ENCODE measurements around the gene TMEM91. TPM values are rescaled to one million over a fixed set of nuclear protein-coding genes. Genes with fewer than 3 reads are reported as not detected.

Gene TMEM91
- total and polyA plus RNA-seq, 9 of the 15 experiments (the other 6 are each of a cell fraction or from before 2014, with no cell fraction given) = 1.2 to 5.2 (median 2.7) TPM

DNA sequence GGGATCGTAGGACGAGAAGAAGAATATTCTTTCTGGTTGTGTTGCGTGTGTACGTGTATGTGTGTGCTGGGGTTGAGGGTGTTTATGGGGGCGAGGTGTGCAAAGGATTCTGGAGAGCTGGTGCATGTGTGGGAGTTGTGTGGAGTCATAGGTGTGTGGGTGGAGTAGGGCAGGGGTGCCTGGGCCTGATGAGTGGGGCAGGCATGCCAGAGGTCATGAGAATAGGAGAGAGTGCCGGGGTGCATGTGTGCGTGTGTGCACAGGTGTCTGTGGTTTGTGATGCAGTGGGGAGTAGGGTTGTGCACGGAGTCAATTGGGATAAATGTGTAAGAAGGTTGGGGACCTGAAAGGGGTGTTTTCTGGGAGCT is 649 bp downstream of the TMEM91 start:
- 0 out of 4 replicates have a peak overlapping the region, but pooled peaks of 1 of the 2 experiments have one; percentile 26 for H3K9ac ChIP-seq (ENCODE audit: insufficient read depth in 1 of 2, low read depth in 2 of 2, low read length in 2 of 2)
- H3K27me3 ChIP-seq (ENCODE audit: control insufficient read depth in 2 of 2, insufficient read depth in 2 of 2, low read length in 2 of 2) = no peaks in the 10 kb centered on the region
- no peak for FAIRE-seq
- no peak overlapping the region for H3K4me2 ChIP-seq (ENCODE audit: insufficient read depth, low read length)
- in situ Hi-C loops (cut with MboI) (no loop called here), intact Hi-C loops (cut with micrococcal nuclease) (no loop called here)
- peaks cover 0 to 19% of the 10 kb centered on the region in 2 experiments; a peak in 3 of 5 replicates for H3K4me1 ChIP-seq (replicated peaks in 1 of 2; ENCODE audit: control insufficient read depth in 2 of 2, insufficient read depth in 2 of 2, low read length in 2 of 2)
- WGBS (ENCODE audit: insufficient coverage, low coverage, missing lambda C conversion rate) = 77% methylated on average over 3 of the region's 8 CpGs
- DNase-seq (ENCODE audit: extremely low read depth in 1 of 4, low spot score in 3 of 4) = no peak
- ChIA-PET POLR2A (no interaction called here), CTCF (ENCODE audit: low intra/inter-chr PET ratio) (no interaction called here)
- H2AFZ ChIP-seq (ENCODE audit: low read depth, low read length) = no peak overlapping the region
- no peak for ATAC-seq
- no peak overlapping the region for H3K4me3 ChIP-seq
- TF ChIP-seq EGR1 (conservative IDR thresholded peaks at IDR 0.05) (peak; percentile 87), POLR2A (conservative IDR thresholded peaks at IDR 0.05) (peak; percentile 33; the same call in 1 of the 2 replicates), CHD1 (IDR thresholded peaks at IDR 0.05; ENCODE audit: low read length) (no peak)
- no TSS peak for BruUV-seq (replicated peaks)
- H4K20me1 ChIP-seq (replicated peaks; ENCODE audit: control insufficient read depth, insufficient read depth, low read length) = no peaks in the 10 kb centered on the region
- no peaks in the 10 kb centered on the region for H3K9me1 ChIP-seq (ENCODE audit: control insufficient read depth, insufficient read depth, low read length)
- H3K9me3 ChIP-seq (replicated peaks; ENCODE audit: control insufficient read depth, insufficient read depth, low read depth, low read length) = no peaks in the 10 kb centered on the region
- no peak overlapping the region for H3K27ac ChIP-seq (ENCODE audit: extremely low read depth, low read depth, low read length)
- H3K36me3 ChIP-seq (ENCODE audit: control insufficient read depth, insufficient read depth, low read length) = 0 out of 3 replicates have a peak, but pooled peaks cover 3% of the 10 kb centered on the region
- H3K79me2 ChIP-seq (ENCODE audit: control insufficient read depth, insufficient read depth, low read length) = peaks cover 6% of the 10 kb centered on the region; the same call in 1 of the 3 replicates

DNA sequence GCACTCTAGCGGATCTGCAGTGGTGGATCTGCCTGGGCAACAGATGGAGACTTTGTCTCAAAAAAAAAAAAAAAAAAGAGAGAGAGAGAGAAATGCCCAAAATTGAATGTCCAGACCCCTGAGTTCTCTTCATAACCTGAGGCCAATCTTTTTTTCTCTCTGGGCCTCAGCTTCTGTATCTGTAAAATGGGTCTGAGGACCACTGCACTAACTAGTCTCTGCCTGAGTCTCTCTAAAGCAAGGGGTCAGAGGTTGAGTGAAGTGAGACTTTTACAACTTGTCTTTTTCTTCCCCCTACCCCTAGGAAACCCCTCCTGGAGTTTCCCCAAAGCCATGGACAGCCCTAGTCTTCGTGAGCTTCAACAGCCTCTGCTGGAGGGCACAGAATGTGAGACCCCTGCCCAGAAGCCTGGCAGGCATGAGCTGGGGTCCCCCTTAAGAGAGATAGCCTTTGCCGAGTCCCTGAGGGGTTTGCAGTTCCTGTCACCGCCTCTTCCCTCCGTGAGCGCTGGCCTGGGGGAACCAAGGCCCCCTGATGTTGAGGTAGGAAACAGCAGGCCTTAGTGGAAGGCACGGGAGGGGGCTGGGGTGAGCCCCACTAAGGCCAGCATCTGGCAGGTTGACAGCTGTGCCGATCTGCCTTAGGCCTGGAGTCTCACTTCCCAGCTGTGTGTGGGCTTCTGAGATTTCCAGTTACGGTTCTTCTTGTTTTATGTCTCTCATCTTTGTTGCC is 1.8 kb downstream of the TMEM91 start:
- no peak overlapping the region for H2AFZ ChIP-seq (ENCODE audit: low read depth, low read length)
- intact Hi-C loops (cut with micrococcal nuclease) = no loop called here
- BruUV-seq (replicated peaks) = no TSS peak
- H3K79me2 ChIP-seq (ENCODE audit: control insufficient read depth, insufficient read depth, low read length) = peaks cover 2% of the 10 kb centered on the region; the same call in 1 of the 3 replicates
- WGBS (ENCODE audit: insufficient coverage, low coverage, missing lambda C conversion rate) = 60% methylated on average over 8 of the region's 9 CpGs
- peaks cover 0 to 16% of the 10 kb centered on the region in 2 experiments; a peak in 3 of 5 replicates for H3K4me1 ChIP-seq (replicated peaks in 1 of 2; ENCODE audit: control insufficient read depth in 2 of 2, insufficient read depth in 2 of 2, low read length in 2 of 2)
- no peak overlapping the region for H3K4me2 ChIP-seq (ENCODE audit: insufficient read depth, low read length)
- in situ Hi-C loops (cut with MboI) = no loop called here
- 0 out of 3 replicates have a peak, but pooled peaks cover 3% of the 10 kb centered on the region for H3K36me3 ChIP-seq (ENCODE audit: control insufficient read depth, insufficient read depth, low read length)
- FAIRE-seq (no peak), ATAC-seq (peak; percentile 85), DNase-seq (ENCODE audit: extremely low read depth in 1 of 4, low spot score in 3 of 4) (peak in 3 of 4 experiments; percentile 31 to 52 (median 39))
- H3K4me3 ChIP-seq = no peak overlapping the region
- no peaks in the 10 kb centered on the region for H3K9me1 ChIP-seq (ENCODE audit: control insufficient read depth, insufficient read depth, low read length)
- ChIA-PET POLR2A (interaction anchor here (0.7 to 1.7 kb wide), 2 partner anchors 9 to 11 kb away, joined by 3 to 8 read pairs; no protein-coding TSS in a partner anchor), CTCF (ENCODE audit: low intra/inter-chr PET ratio) (no interaction called here)
- no peaks in the 10 kb centered on the region for H3K9me3 ChIP-seq (replicated peaks; ENCODE audit: control insufficient read depth, insufficient read depth, low read depth, low read length)
- H3K27ac ChIP-seq (ENCODE audit: extremely low read depth, low read depth, low read length) = no peak overlapping the region
- 0 out of 4 replicates have a peak overlapping the region, but pooled peaks of 1 of the 2 experiments have one; percentile 10 for H3K9ac ChIP-seq (ENCODE audit: insufficient read depth in 1 of 2, low read depth in 2 of 2, low read length in 2 of 2)
- H4K20me1 ChIP-seq (replicated peaks; ENCODE audit: control insufficient read depth, insufficient read depth, low read length) = no peaks in the 10 kb centered on the region
- H3K27me3 ChIP-seq (ENCODE audit: control insufficient read depth in 2 of 2, insufficient read depth in 2 of 2, low read length in 2 of 2) = no peaks in the 10 kb centered on the region
- TF ChIP-seq STAT5A (IDR thresholded peaks at IDR 0.05; ENCODE audit: borderline replicate concordance, low read length) (no peak), STAG1 (CRISPR knock-in tag; IDR thresholded peaks at IDR 0.05; ENCODE audit: borderline replicate concordance) (no peak), ID3 (CRISPR knock-in tag; IDR thresholded peaks at IDR 0.05) (no peak), ID3 (tag; IDR thresholded peaks at IDR 0.05) (no peak), ATF1 (CRISPR knock-in tag; IDR thresholded peaks at IDR 0.05) (no peak), ATF1 (tag; IDR thresholded peaks at IDR 0.05) (no peak), CBFA2T3 (IDR thresholded peaks at IDR 0.05) (no peak), MIER1 (IDR thresholded peaks at IDR 0.05; ENCODE audit: low read depth) (no peak), ZSCAN29 (IDR thresholded peaks at IDR 0.05) (no peak), CTCF (IDR thresholded peaks at IDR 0.05 in 2 of 3, conservative IDR thresholded peaks at IDR 0.05 in 1 of 3; ENCODE audit: insufficient read depth in 2 of 3, low read depth in 1 of 3, low read length in 3 of 3) (peak in 2 of 3 experiments; percentile 59 to 98; a peak in 4 of 6 replicates)
- TF ChIP-seq, protein P1, sequence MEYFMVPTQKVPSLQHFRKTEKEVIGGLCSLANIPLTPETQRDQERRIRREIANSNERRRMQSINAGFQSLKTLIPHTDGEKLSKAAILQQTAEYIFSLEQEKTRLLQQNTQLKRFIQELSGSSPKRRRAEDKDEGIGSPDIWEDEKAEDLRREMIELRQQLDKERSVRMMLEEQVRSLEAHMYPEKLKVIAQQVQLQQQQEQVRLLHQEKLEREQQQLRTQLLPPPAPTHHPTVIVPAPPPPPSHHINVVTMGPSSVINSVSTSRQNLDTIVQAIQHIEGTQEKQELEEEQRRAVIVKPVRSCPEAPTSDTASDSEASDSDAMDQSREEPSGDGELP (CRISPR knock-in tag; IDR thresholded peaks at IDR 0.05; ENCODE audit: borderline replicate concordance) = peak; percentile 31; the same call in 1 of the 2 replicates

Data from K562 (cell line).